GM18870 (cell line): ENCODE data around the gene AMN.

Experiments used
- ATAC-seq: cut with Tn5 transposase; IDR thresholded peaks from one replicate; pipeline ENCODE4 v1.9.1; 2021; ENCODE audit warnings: moderate library complexity; ENCODE audit not compliant: unreplicated experiment

The AMN gene

GRCh38 chr14:102965282-102965681, 42.8 kb downstream of the AMN start:
- ATAC-seq = no peak

GRCh38 chr14:102965971-102966655, 43.6 kb downstream of the AMN start:
- ATAC-seq = no peak

- no peak for ATAC-seq
Observed at GRCh38 chr14:102966681-102967505, 44.4 kb downstream of the AMN start.

GRCh38 chr14:102967506-102967795, 45.0 kb downstream of the AMN start:
- ATAC-seq = no peak

- no peak for ATAC-seq
Observed at GRCh38 chr14:102968306-102968705, 45.8 kb downstream of the AMN start.

GRCh38 chr14:102969060-102969791, 46.8 kb downstream of the AMN start:
- ATAC-seq = no peak

- no peak for ATAC-seq
Observed at GRCh38 chr14:102969901-102970300, 47.4 kb downstream of the AMN start.

GRCh38 chr14:102970496-102970895, 48.0 kb downstream of the AMN start:
- no peak for ATAC-seq

- ATAC-seq = no peak
Observed at GRCh38 chr14:102971314-102971713, 48.9 kb downstream of the AMN start.

GRCh38 chr14:102971836-102972606, 49.6 kb downstream of the AMN start:
- no peak for ATAC-seq

GRCh38 chr14:102973706-102974285, 51.3 kb downstream of the AMN start:
- no peak for ATAC-seq

GRCh38 chr14:102975662-102976061, 53.2 kb downstream of the AMN start:
- no peak for ATAC-seq

- no peak for ATAC-seq
Observed at GRCh38 chr14:102977475-102977874, 55.0 kb downstream of the AMN start.

- ATAC-seq = no peak
Observed at GRCh38 chr14:102979406-102979805, 56.9 kb downstream of the AMN start.

GRCh38 chr14:102980409-102980810, 57.9 kb downstream of the AMN start:
- no peak for ATAC-seq
